ENCODE measurements around the gene HRH4. TPM values are rescaled to one million over a fixed set of nuclear protein-coding genes. Genes with fewer than 3 reads are reported as not detected.

HRH4 gene
- total and polyA plus RNA-seq, 2 donors (not counting 1 experiment from before 2014, with no cell fraction given) = 0.03 to 0.07 TPM

DNA sequence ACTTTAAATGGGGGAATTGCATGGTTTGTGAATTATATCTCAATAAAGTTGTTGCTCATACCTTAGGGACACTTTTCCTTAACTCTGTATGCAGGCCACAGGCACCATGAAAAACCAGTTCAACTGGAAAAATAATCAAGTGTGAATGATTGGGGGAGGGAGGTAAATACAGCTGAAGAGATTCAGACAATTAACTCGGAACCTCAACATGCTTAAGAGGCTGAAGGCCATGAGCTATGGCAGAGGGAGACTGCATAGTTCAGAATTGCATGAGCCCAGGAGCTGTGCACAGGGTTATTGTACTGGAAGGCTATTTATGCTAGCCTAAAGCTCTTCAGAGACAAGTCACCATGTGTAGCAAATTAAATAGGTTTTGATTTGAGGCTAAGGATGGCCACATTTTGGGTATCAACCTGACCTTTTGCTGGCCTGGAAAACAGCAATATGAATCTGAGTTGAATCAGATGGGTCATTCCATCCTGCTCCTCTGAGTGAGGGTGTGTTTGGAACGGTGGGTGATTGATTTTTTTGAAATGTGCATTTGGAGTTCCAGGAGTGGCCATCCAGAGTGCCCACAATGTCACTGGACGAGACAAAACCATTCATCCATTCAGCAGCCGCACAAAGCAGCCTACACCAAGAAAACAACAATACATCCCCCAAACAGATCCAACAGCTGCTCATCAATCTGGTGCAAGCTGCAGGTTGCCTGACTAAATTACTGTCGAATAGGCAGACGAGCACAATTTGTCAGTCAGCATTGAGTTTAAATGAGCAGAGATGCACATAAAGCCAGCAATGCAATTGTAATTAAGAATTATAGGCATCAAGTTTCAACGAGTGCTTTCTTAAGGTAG, 42.5 kb downstream of the HRH4 start:
- no peak overlapping the region for H3K4me3 Mint-ChIP-seq
- ATAC-seq (ENCODE audit: low read depth) (no peak), DNase-seq (no peak)
- H3K9ac ChIP-seq (ENCODE audit: low read length) = no peak overlapping the region
- no peak for TF ChIP-seq EZH2 (IDR thresholded peaks at IDR 0.05; ENCODE audit: borderline replicate concordance, insufficient read depth, low read depth, low read length, poor library complexity, severe bottlenecking)
- TF ChIP-seq, protein P1, sequence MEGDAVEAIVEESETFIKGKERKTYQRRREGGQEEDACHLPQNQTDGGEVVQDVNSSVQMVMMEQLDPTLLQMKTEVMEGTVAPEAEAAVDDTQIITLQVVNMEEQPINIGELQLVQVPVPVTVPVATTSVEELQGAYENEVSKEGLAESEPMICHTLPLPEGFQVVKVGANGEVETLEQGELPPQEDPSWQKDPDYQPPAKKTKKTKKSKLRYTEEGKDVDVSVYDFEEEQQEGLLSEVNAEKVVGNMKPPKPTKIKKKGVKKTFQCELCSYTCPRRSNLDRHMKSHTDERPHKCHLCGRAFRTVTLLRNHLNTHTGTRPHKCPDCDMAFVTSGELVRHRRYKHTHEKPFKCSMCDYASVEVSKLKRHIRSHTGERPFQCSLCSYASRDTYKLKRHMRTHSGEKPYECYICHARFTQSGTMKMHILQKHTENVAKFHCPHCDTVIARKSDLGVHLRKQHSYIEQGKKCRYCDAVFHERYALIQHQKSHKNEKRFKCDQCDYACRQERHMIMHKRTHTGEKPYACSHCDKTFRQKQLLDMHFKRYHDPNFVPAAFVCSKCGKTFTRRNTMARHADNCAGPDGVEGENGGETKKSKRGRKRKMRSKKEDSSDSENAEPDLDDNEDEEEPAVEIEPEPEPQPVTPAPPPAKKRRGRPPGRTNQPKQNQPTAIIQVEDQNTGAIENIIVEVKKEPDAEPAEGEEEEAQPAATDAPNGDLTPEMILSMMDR (IDR thresholded peaks at IDR 0.05) = no peak
- no peak overlapping the region for H3K4me3 ChIP-seq (ENCODE audit: control extremely low read depth in 1 of 5, extremely low read depth in 1 of 5, insufficient read depth in 1 of 5, low read depth in 2 of 5, low read length in 4 of 5)
- ChIA-PET CTCF (interaction anchor here (0.7 to 1.3 kb wide), 4 partner anchors 11 to 14 kb away, joined by 3 to 4 read pairs (median 3); no protein-coding TSS in a partner anchor), POLR2A (no interaction called here)
- H3K79me2 ChIP-seq (ENCODE audit: control insufficient read depth, insufficient read depth, low read length) = no peaks in the 10 kb centered on the region
- H3K27ac ChIP-seq (ENCODE audit: low read length in 2 of 2) = no peak overlapping the region
- no peak overlapping the region for H2AFZ ChIP-seq (ENCODE audit: insufficient read depth, low read depth, low read length, poor library complexity, severe bottlenecking)
- intact Hi-C loops (cut with micrococcal nuclease) = no loop called here
- no peaks in the 10 kb centered on the region for H3K4me1 Mint-ChIP-seq
- H4K20me1 ChIP-seq (ENCODE audit: control insufficient read depth, insufficient read depth, low read length, poor library complexity, severe bottlenecking) = no peaks in the 10 kb centered on the region
- H3K9me3 ChIP-seq (ENCODE audit: control extremely low read depth in 1 of 3, control insufficient read depth in 2 of 3, insufficient read depth in 1 of 3, low read length in 2 of 3) = no peaks in the 10 kb centered on the region
- H3K9me3 Mint-ChIP-seq (ENCODE audit: insufficient read depth) = no peaks in the 10 kb centered on the region
- H3K36me3 ChIP-seq (replicated peaks in 1 of 2; ENCODE audit: control extremely low read depth in 1 of 2, control insufficient read depth in 1 of 2, extremely low read depth in 1 of 2, insufficient read depth in 2 of 2, low read length in 1 of 2) = no peaks in the 10 kb centered on the region
- no peaks in the 10 kb centered on the region for H3K4me1 ChIP-seq (ENCODE audit: control insufficient read depth in 2 of 2, insufficient read depth in 2 of 2, low read length in 2 of 2)
- no peaks in the 10 kb centered on the region for H3K27me3 ChIP-seq (replicated peaks in 1 of 4; ENCODE audit: control extremely low read depth in 1 of 4, control insufficient read depth in 3 of 4, insufficient read depth in 4 of 4, low read length in 3 of 4)
- H3K27ac Mint-ChIP-seq = no peak overlapping the region
- WGBS (ENCODE audit: insufficient coverage) = 90% methylated on average over 4 of the region's 7 CpGs
- H3K27me3 Mint-ChIP-seq = peaks cover 3% of the 10 kb centered on the region
- no peak overlapping the region for H3K4me2 ChIP-seq (replicated peaks; ENCODE audit: low read depth, low read length, poor library complexity, severe bottlenecking)

- no peaks in the 10 kb centered on the region for H3K9me3 Mint-ChIP-seq (ENCODE audit: insufficient read depth)
- H3K4me1 ChIP-seq (ENCODE audit: control insufficient read depth in 2 of 2, insufficient read depth in 2 of 2, low read length in 2 of 2) = no peaks in the 10 kb centered on the region
- H4K20me1 ChIP-seq (ENCODE audit: control insufficient read depth, insufficient read depth, low read length, poor library complexity, severe bottlenecking) = no peaks in the 10 kb centered on the region
- no peak overlapping the region for H3K4me3 Mint-ChIP-seq
- no peaks in the 10 kb centered on the region for H3K27me3 ChIP-seq (replicated peaks in 1 of 4; ENCODE audit: control extremely low read depth in 1 of 4, control insufficient read depth in 3 of 4, insufficient read depth in 4 of 4, low read length in 3 of 4)
- no peaks in the 10 kb centered on the region for H3K4me1 Mint-ChIP-seq
- no peaks in the 10 kb centered on the region for H3K79me2 ChIP-seq (ENCODE audit: control insufficient read depth, insufficient read depth, low read length)
- ATAC-seq (ENCODE audit: low read depth) (no peak), DNase-seq (no peak)
- H3K4me3 ChIP-seq (ENCODE audit: control extremely low read depth in 1 of 5, extremely low read depth in 1 of 5, insufficient read depth in 1 of 5, low read depth in 2 of 5, low read length in 4 of 5) = no peak overlapping the region
- no peak overlapping the region for H2AFZ ChIP-seq (ENCODE audit: insufficient read depth, low read depth, low read length, poor library complexity, severe bottlenecking)
- no peak overlapping the region for H3K9ac ChIP-seq (ENCODE audit: low read length)
- intact Hi-C loops (cut with micrococcal nuclease) = no loop called here
- ChIA-PET POLR2A (no interaction called here), CTCF (interaction anchor here (1.1 kb wide), 1 partner anchor 10 kb away, joined by 3 read pairs; no protein-coding TSS in a partner anchor)
- H3K36me3 ChIP-seq (replicated peaks in 1 of 2; ENCODE audit: control extremely low read depth in 1 of 2, control insufficient read depth in 1 of 2, extremely low read depth in 1 of 2, insufficient read depth in 2 of 2, low read length in 1 of 2) = no peaks in the 10 kb centered on the region
- H3K27me3 Mint-ChIP-seq = peaks cover 3% of the 10 kb centered on the region
- no peak overlapping the region for H3K4me2 ChIP-seq (replicated peaks; ENCODE audit: low read depth, low read length, poor library complexity, severe bottlenecking)
- TF ChIP-seq EZH2 (IDR thresholded peaks at IDR 0.05; ENCODE audit: borderline replicate concordance, insufficient read depth, low read depth, low read length, poor library complexity, severe bottlenecking) = no peak
- TF ChIP-seq, protein P1 (IDR thresholded peaks at IDR 0.05) = no peak
- no peak overlapping the region for H3K27ac ChIP-seq (ENCODE audit: low read length in 2 of 2)
- no peaks in the 10 kb centered on the region for H3K9me3 ChIP-seq (ENCODE audit: control extremely low read depth in 1 of 3, control insufficient read depth in 2 of 3, insufficient read depth in 1 of 3, low read length in 2 of 3)
- H3K27ac Mint-ChIP-seq = no peak overlapping the region
- WGBS (ENCODE audit: insufficient coverage) = 90% methylated on average over 3 of the region's 4 CpGs
Measured at GRCh38 chr18:24504401-24504800, 44.0 kb downstream of the HRH4 start.
